ENCODE measurements around the gene GLT1D1. TPM values are rescaled to one million over a fixed set of nuclear protein-coding genes. Genes with fewer than 3 reads are reported as not detected.

The GLT1D1 gene
- total RNA-seq, 1 experiment from 2014 or later = not detected

GRCh38 chr12:128951448-128951847 is 98.2 kb downstream of the GLT1D1 start:
- Histone ChIP-seq H3F3A (ENCODE audit: low read length, unreplicated experiment) (no peaks in the 10 kb centered on the region), H3K27ac (ENCODE audit: low read length) (no peak overlapping the region), H3K9me3 (ENCODE audit: low read length) (no peaks in the 10 kb centered on the region), H3K4me2 (ENCODE audit: low read length) (no peak overlapping the region), H3K27me3 (ENCODE audit: low read length) (peaks cover 31% of the 10 kb centered on the region), H3K79me2 (ENCODE audit: low read length) (no peaks in the 10 kb centered on the region), H3K4me3 (ENCODE audit: low read length) (no peak overlapping the region), H3K9ac (ENCODE audit: low read length) (no peak overlapping the region), H3K36me3 (ENCODE audit: low read depth, low read length) (no peaks in the 10 kb centered on the region), H4K20me1 (ENCODE audit: low read length) (no peaks in the 10 kb centered on the region), H3K4me1 (ENCODE audit: insufficient read depth, low read length) (no peaks in the 10 kb centered on the region), H2AFZ (ENCODE audit: low read length) (no peak overlapping the region), H3K9me2 (replicated peaks; ENCODE audit: low read length) (no peaks in the 10 kb centered on the region)
- no TSS peak for BruUV-seq (replicated peaks)
- CTCF ChIA-PET = no interaction called here
- POLR2A ChIA-PET (ENCODE audit: unreplicated experiment) = no interaction called here
- intact Hi-C loops (cut with micrococcal nuclease) = no loop called here
- ATAC-seq (no peak), DNase-seq (no peak)
- no peak for TF ChIP-seq CTCF (conservative IDR thresholded peaks at IDR 0.05; ENCODE audit: low read depth, low read length)
- no peak for TF ChIP-seq EZH2 (IDR thresholded peaks at IDR 0.05; ENCODE audit: low read length, unreplicated experiment)
- TF ChIP-seq EZH2phosphoT487 (IDR thresholded peaks at IDR 0.05; ENCODE audit: borderline replicate concordance, low read length) = no peak

- POLR2A ChIA-PET (ENCODE audit: unreplicated experiment) = no interaction called here
- TF ChIP-seq EZH2 (IDR thresholded peaks at IDR 0.05; ENCODE audit: low read length, unreplicated experiment) (peak; percentile 42), CTCF (conservative IDR thresholded peaks at IDR 0.05; ENCODE audit: low read depth, low read length) (no peak), EZH2phosphoT487 (IDR thresholded peaks at IDR 0.05; ENCODE audit: borderline replicate concordance, low read length) (peak; percentile 12; the same call in 1 of the 2 replicates)
- Histone ChIP-seq H4K20me1 (ENCODE audit: low read length) (no peaks in the 10 kb centered on the region), H3K27ac (ENCODE audit: low read length) (no peak overlapping the region), H3K4me2 (ENCODE audit: low read length) (no peak overlapping the region), H3K27me3 (ENCODE audit: low read length) (peaks cover 58% of the 10 kb centered on the region), H2AFZ (ENCODE audit: low read length) (no peak overlapping the region), H3K36me3 (ENCODE audit: low read depth, low read length) (no peaks in the 10 kb centered on the region), H3K4me3 (ENCODE audit: low read length) (no peak overlapping the region), H3K4me1 (ENCODE audit: insufficient read depth, low read length) (no peaks in the 10 kb centered on the region), H3F3A (ENCODE audit: low read length, unreplicated experiment) (no peaks in the 10 kb centered on the region), H3K79me2 (ENCODE audit: low read length) (no peaks in the 10 kb centered on the region), H3K9me2 (replicated peaks; ENCODE audit: low read length) (no peaks in the 10 kb centered on the region), H3K9me3 (ENCODE audit: low read length) (no peaks in the 10 kb centered on the region), H3K9ac (ENCODE audit: low read length) (no peak overlapping the region)
- DNase-seq (no peak), ATAC-seq (no peak)
- intact Hi-C loops (cut with micrococcal nuclease) = no loop called here
- BruUV-seq (replicated peaks) = no TSS peak
- CTCF ChIA-PET = no interaction called here
These were observed 103.5 kb downstream of the GLT1D1 start for GRCh38 chr12:128956755-128957154.

DNA sequence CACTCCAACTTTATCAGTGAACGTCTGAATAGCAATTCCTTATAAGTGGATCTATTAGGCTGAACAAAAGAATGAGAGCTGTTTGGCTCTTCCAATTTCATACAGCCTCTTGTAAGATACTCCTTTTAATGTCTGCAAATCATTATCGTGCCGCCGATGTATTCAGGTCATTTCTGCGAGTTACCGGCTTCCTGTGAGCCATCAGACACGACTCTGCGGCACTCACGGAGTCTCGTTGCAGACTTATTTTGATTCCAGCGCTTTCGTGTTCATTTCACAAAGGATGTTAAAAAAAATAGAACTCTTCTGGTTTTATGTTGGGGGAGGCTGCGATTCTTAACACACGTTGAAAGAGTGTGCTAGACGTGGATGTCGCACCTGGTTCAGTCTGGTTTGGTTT is 106.6 kb downstream of the GLT1D1 start:
- Histone ChIP-seq H3F3A (ENCODE audit: low read length, unreplicated experiment) (no peaks in the 10 kb centered on the region), H3K9ac (ENCODE audit: low read length) (no peak overlapping the region), H2AFZ (ENCODE audit: low read length) (no peak overlapping the region), H3K79me2 (ENCODE audit: low read length) (no peaks in the 10 kb centered on the region), H3K27me3 (ENCODE audit: low read length) (peaks cover 61% of the 10 kb centered on the region), H3K36me3 (ENCODE audit: low read depth, low read length) (no peaks in the 10 kb centered on the region), H3K4me1 (ENCODE audit: insufficient read depth, low read length) (no peaks in the 10 kb centered on the region), H4K20me1 (ENCODE audit: low read length) (no peaks in the 10 kb centered on the region), H3K9me2 (replicated peaks; ENCODE audit: low read length) (no peaks in the 10 kb centered on the region), H3K27ac (ENCODE audit: low read length) (no peak overlapping the region), H3K4me3 (ENCODE audit: low read length) (no peak overlapping the region), H3K9me3 (ENCODE audit: low read length) (no peaks in the 10 kb centered on the region), H3K4me2 (ENCODE audit: low read length) (no peak overlapping the region)
- DNase-seq = no peak
- TF ChIP-seq CTCF (conservative IDR thresholded peaks at IDR 0.05; ENCODE audit: low read depth, low read length) = no peak
- no peak for TF ChIP-seq EZH2phosphoT487 (IDR thresholded peaks at IDR 0.05; ENCODE audit: borderline replicate concordance, low read length)
- no peak for TF ChIP-seq EZH2 (IDR thresholded peaks at IDR 0.05; ENCODE audit: low read length, unreplicated experiment)
- ChIA-PET CTCF (no interaction called here), POLR2A (ENCODE audit: unreplicated experiment) (no interaction called here)
- intact Hi-C loops (cut with micrococcal nuclease) = no loop called here
- BruUV-seq (replicated peaks) = no TSS peak
- no peak for ATAC-seq

Measured in PC-3 (cell line).